Natural killer cell (primary cell): ENCODE measurements around the gene BLOC1S2. TPM values are rescaled to one million over a fixed set of nuclear protein-coding genes. Genes with fewer than 3 reads are reported as not detected.
"Not testable (repeated sequence)": the region's sequence is repeated elsewhere in the genome, so short reads cannot be mapped to it uniquely, and the experiment has no call there.

ENCODE experiments used
- ATAC-seq, 3 donors: fragments of 150-1000 bp in 2 of 3; fragments of 200-7000 bp in 1 of 3; cut with Tn5 transposase; 1 replicate in 1 of 3; 2 replicates in 2 of 3; pipeline ENCODE4 v1.10.0; 2021; ENCODE audit warnings: mild to moderate bottlenecking in 2 of 3, moderate library complexity in 2 of 3
- DNase-seq, 2 donors: peaks; one replicate each; pipeline versions ENCODE4 v3.0.0 to v3.0.0-alpha.2; 2013 to 2021; ENCODE audit warnings: mixed read lengths in 1 of 2
- H3K27ac ChIP-seq: one replicate; pipeline ENCODE4 v1.5.1; 2013; ENCODE audit warnings: mild to moderate bottlenecking, low read length
- H3K27me3 ChIP-seq: one replicate; pipeline ENCODE4 v1.6.1; 2013; ENCODE audit warnings: low read length; ENCODE audit not compliant: control insufficient read depth, insufficient read depth
- H3K36me3 ChIP-seq: one replicate; pipeline ENCODE4 v1.6.1; 2013; ENCODE audit warnings: low read length; ENCODE audit not compliant: control insufficient read depth, insufficient read depth
- H3K4me1 ChIP-seq: one replicate; pipeline ENCODE4 v1.6.1; 2013; ENCODE audit warnings: low read length; ENCODE audit not compliant: control insufficient read depth, insufficient read depth
- H3K4me3 ChIP-seq: one replicate; pipeline ENCODE4 v1.5.1; 2013; ENCODE audit warnings: low read length
- H3K9me3 ChIP-seq: one replicate; pipeline ENCODE4 v1.6.1; 2013; ENCODE audit warnings: low read length; ENCODE audit not compliant: control insufficient read depth, insufficient read depth
- H3K27ac Mint-ChIP-seq, 2 donors: one replicate each; pipeline ENCODE4 v1.8.0; 2022; ENCODE audit warnings: mild to moderate bottlenecking in 2 of 2, mixed read lengths in 2 of 2, moderate library complexity in 1 of 2
- H3K27me3 Mint-ChIP-seq, 2 donors: one replicate each; pipeline ENCODE4 v1.8.0; 2022; ENCODE audit warnings: low read depth in 2 of 2, mixed read lengths in 2 of 2
- H3K36me3 Mint-ChIP-seq: one replicate; pipeline ENCODE4 v1.8.0; 2022; ENCODE audit warnings: mixed read lengths
- H3K4me1 Mint-ChIP-seq, 2 donors: one replicate each; pipeline ENCODE4 v1.8.0; 2022; ENCODE audit warnings: mixed read lengths in 2 of 2
- H3K4me3 Mint-ChIP-seq: one replicate; pipeline ENCODE4 v1.8.0; 2022; ENCODE audit warnings: mild to moderate bottlenecking, moderate library complexity, mixed read lengths
- H3K9me3 Mint-ChIP-seq, 2 donors: one replicate each; pipeline ENCODE4 v1.8.0; 2022; ENCODE audit warnings: mixed read lengths in 2 of 2
- CTCF ChIP-seq: fragments of 200-600 bp; IDR thresholded peaks from one replicate; pipeline ENCODE4 v1.8.0; 2022; ENCODE audit warnings: antibody characterized with exemption
- WGBS: methylation state at CpG from one replicate; pipeline ENCODE4 v1.1.7; 2013; ENCODE audit warnings: missing lambda C conversion rate; ENCODE audit not compliant: insufficient coverage; 5-methylcytosine and 5-hydroxymethylcytosine counted together
- intact Hi-C: fragments of 100-400 bp; cut with micrococcal nuclease; formaldehyde crosslinking; loops from one replicate; pipeline ENCODE4 v1.14.2; 2022
- total RNA-seq, 4 donors: library from RNA; stranded (reverse); fragments of 120-200 nt in 1 of 4; gene quantifications; one replicate each; pipeline versions ENCODE4 v1.2.3 to v1.2.4, GENCODE V29; 2013 to 2022

Gene BLOC1S2
- total RNA-seq, 3 donors from 2014 or later (not counting 1 experiment from before 2014, with no cell fraction given), result 36.7 to 63.7 (median 60.4) TPM

- no peak overlapping the region for H3K4me3 Mint-ChIP-seq
These were observed 3.2 kb upstream of the BLOC1S2 start for GRCh38 chr10:100289641-100290040.

DNA sequence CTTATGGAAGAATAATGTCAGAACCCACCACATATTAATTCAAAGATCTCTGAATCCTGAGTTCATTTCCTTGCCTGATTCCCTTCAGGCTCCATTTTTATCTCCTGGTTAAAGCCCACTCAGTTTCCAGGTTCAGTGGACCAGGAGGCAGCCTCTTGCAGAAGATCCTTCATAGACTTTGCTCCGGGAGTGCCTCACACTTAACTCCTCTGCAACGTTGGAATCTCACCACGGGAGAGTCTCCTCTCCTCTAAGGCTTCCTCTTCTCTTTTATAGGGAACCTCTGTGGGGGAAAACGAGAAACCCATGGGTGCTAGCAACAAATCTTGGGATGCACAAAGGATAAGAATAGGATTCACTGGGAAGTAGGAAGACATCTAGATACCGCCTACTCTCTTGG lies 1.7 kb upstream of the BLOC1S2 start:
- H3K36me3 Mint-ChIP-seq, result no peaks in the 10 kb centered on the region
- 77% methylated on average over 4 of the region's 5 CpGs for WGBS
- Histone ChIP-seq H3K36me3 (no peaks in the 10 kb centered on the region), H3K27ac (no peak overlapping the region), H3K27me3 (no peaks in the 10 kb centered on the region), H3K4me1 (peaks cover 32% of the 10 kb centered on the region), H3K4me3 (no peak overlapping the region), H3K9me3 (no peaks in the 10 kb centered on the region)
- DNase-seq, result no peak
- ATAC-seq, result no peak
- no peaks in the 10 kb centered on the region for H3K9me3 Mint-ChIP-seq
- intact Hi-C loops, result no loop called here
- H3K4me1 Mint-ChIP-seq, result peaks cover 17 to 28% of the 10 kb centered on the region in 2 donors
- H3K27ac Mint-ChIP-seq, result no peak overlapping the region
- no peak for TF ChIP-seq CTCF
- peak overlapping the region; percentile 25 for H3K4me3 Mint-ChIP-seq
- H3K27me3 Mint-ChIP-seq, result peaks cover under 1 to 5% of the 10 kb centered on the region in 2 donors

More at GRCh38 chr10:100289641-100290040, 3.2 kb upstream of the BLOC1S2 start:
- Mint-ChIP-seq H3K27me3 (peaks cover 4 to 8% of the 10 kb centered on the region in 2 donors), H3K4me1 (peaks cover 17 to 27% of the 10 kb centered on the region in 2 donors), H3K27ac (no peak overlapping the region), H3K9me3 (no peaks in the 10 kb centered on the region), H3K36me3 (no peaks in the 10 kb centered on the region)
- no peak for ATAC-seq
- intact Hi-C loops, result no loop called here
- Histone ChIP-seq H3K27ac (no peak overlapping the region), H3K9me3 (no peaks in the 10 kb centered on the region), H3K4me1 (peaks cover 22% of the 10 kb centered on the region), H3K4me3 (no peak overlapping the region), H3K36me3 (no peaks in the 10 kb centered on the region), H3K27me3 (no peaks in the 10 kb centered on the region)
- DNase-seq, result no peak
- WGBS, result 87% methylated on average over 2 of the region's 2 CpGs
- TF ChIP-seq CTCF, result no peak

DNA sequence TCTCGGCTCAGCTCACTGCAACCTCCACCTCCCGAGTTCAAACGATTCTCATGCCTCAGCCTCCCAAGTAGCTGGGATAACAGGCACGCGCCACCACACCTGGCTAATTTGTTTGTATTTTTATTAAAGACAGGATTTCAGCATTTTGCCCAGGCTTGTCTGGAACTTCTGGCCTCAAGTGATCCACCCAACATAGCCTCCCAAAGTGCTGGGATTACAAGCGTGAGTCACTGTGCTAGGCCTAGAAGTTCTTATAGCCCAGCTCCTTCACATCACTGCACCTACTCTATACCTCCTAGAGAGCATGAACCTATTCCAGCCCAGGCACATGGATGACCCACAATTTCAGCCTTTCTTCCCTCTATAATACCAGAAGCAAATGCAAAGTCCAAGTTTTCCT lies 1.3 kb upstream of the BLOC1S2 start:
- peak overlapping the region; percentile 25 for H3K4me3 Mint-ChIP-seq
- intact Hi-C loops, result no loop called here
- peaks cover 3% of the 10 kb centered on the region for H3K36me3 ChIP-seq
- H3K27me3 ChIP-seq, result no peaks in the 10 kb centered on the region
- peaks cover 17 to 28% of the 10 kb centered on the region in 2 donors for H3K4me1 Mint-ChIP-seq
- ATAC-seq, result no peak
- H3K27ac Mint-ChIP-seq, result peak overlapping the region; percentile 91 to 98
- no peaks in the 10 kb centered on the region for H3K36me3 Mint-ChIP-seq
- no peak for TF ChIP-seq CTCF
- peaks cover 0 to 5% of the 10 kb centered on the region in 2 donors for H3K27me3 Mint-ChIP-seq
- peaks cover 33% of the 10 kb centered on the region for H3K4me1 ChIP-seq
- H3K9me3 ChIP-seq, result no peaks in the 10 kb centered on the region
- no peak overlapping the region for H3K4me3 ChIP-seq
- 95% methylated on average over 4 of the region's 6 CpGs for WGBS
- no peak overlapping the region for H3K27ac ChIP-seq
- DNase-seq, result no peak
- H3K9me3 Mint-ChIP-seq, result no peaks in the 10 kb centered on the region

- H3K4me1 Mint-ChIP-seq, result peaks cover 17 to 28% of the 10 kb centered on the region in 2 donors
- H3K4me1 ChIP-seq, result peaks cover 30% of the 10 kb centered on the region
- peak overlapping the region; percentile 95 for H3K4me3 ChIP-seq
- ATAC-seq, H3K9me3 ChIP-seq, H3K27me3 ChIP-seq, H3K27me3 Mint-ChIP-seq, H3K27ac ChIP-seq, H3K9me3 Mint-ChIP-seq, H3K36me3 Mint-ChIP-seq, intact Hi-C loops, DNase-seq: not testable (repeated sequence)
- H3K27ac Mint-ChIP-seq, result peak overlapping the region; percentile 91 to 98
- H3K36me3 ChIP-seq, result peaks cover 18% of the 10 kb centered on the region
- 90% methylated on average over 11 of the region's 12 CpGs for WGBS
- peak overlapping the region; percentile 97 for H3K4me3 Mint-ChIP-seq
These were observed 1.2 kb downstream of the BLOC1S2 start for GRCh38 chr10:100285326-100285725.
